Cardiac fibroblast (primary cell): ENCODE measurements around the gene SORBS2.

Source experiments
- DNase-seq, 2 donors: peaks; one replicate each; pipeline versions ENCODE4 v3.0.0 to v3.0.0-alpha.2; 2010; ENCODE audit warnings: low read depth in 2 of 2
- H3K4me3 ChIP-seq, 2 donors: replicated peaks in 1 of 2; 1 replicate in 1 of 2; 2 replicates in 1 of 2; pipeline ENCODE4 v1.5.1; 2011; ENCODE audit warnings: low read depth in 2 of 2, low read length in 2 of 2, mild to moderate bottlenecking in 2 of 2, moderate library complexity in 1 of 2
- TF ChIP-seq, protein P1 (sequence below): IDR thresholded peaks from one replicate; pipeline ENCODE4 v1.5.1; 2011; ENCODE audit warnings: low read depth, mild to moderate bottlenecking, low read length, inconsistent platforms

The SORBS2 gene

DNA sequence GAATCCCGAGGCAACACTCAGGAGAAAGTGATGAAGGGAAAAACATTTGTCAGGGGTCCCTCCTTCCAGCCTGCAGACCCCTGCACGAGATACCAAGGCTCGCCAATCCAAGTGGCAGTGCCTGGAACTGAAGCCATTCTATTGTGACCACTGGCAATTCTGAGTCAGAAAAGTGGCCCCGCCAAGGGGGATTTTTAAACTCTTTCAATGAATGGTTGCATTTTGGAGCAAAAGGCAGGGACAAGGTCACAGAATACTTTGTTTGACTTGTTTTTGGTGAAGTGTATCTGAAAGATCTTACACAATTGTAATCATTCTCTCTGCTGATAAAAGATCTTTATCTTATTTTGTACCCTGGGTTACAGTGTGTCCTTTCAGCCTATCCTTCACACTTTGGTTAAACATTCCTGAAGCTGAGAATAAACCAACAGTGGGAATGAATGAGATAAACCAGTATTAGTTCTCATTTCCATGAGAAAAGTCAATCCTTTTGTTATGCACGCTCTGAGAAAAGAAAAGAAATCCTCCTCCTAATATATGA, 160.8 kb downstream of the SORBS2 start:
- no peak overlapping the region for H3K4me3 ChIP-seq
- DNase-seq = no peak
- TF ChIP-seq, protein P1, sequence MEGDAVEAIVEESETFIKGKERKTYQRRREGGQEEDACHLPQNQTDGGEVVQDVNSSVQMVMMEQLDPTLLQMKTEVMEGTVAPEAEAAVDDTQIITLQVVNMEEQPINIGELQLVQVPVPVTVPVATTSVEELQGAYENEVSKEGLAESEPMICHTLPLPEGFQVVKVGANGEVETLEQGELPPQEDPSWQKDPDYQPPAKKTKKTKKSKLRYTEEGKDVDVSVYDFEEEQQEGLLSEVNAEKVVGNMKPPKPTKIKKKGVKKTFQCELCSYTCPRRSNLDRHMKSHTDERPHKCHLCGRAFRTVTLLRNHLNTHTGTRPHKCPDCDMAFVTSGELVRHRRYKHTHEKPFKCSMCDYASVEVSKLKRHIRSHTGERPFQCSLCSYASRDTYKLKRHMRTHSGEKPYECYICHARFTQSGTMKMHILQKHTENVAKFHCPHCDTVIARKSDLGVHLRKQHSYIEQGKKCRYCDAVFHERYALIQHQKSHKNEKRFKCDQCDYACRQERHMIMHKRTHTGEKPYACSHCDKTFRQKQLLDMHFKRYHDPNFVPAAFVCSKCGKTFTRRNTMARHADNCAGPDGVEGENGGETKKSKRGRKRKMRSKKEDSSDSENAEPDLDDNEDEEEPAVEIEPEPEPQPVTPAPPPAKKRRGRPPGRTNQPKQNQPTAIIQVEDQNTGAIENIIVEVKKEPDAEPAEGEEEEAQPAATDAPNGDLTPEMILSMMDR = no peak

DNA sequence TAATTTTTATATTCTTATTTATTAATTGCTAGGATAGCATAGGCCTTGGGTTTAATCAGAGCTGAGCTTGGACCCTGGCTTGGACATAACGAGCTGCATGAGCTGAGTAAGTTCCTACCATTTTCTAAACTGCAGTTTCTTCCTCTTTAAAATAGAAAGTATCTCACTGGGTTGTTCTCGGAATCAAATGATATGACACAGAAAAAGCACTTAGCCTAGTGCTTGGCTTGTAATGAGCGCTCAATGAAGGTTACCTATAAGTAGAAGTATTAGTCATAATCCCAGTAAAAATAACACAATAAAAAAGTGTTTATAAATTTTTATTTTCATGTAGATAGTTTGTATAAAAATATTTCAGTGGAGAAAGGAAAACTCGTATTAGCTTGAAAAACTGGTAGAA, 163.4 kb downstream of the SORBS2 start:
- H3K4me3 ChIP-seq = no peak overlapping the region
- TF ChIP-seq, protein P1 = no peak
- DNase-seq = no peak

DNA sequence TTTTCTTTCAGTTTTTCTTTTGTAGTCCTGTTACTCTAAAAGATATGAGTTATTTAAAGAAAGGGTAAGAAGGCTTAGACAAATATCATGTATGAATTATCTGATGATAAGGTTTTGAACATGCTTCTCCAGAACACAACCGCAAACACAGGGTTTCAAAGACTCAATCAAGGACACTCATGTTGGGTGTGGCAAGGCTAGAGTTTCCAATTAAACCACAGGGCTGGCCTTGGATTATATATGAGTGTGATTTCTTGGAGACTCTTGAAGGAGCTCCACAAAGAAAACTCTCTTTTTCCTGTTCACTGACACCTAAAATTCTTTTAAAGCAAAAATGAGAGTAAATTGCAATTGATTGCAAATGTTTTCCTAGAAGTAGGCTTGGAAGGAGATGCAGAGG, 166.6 kb downstream of the SORBS2 start:
- no peak overlapping the region for H3K4me3 ChIP-seq
- DNase-seq = no peak
- TF ChIP-seq, protein P1 = no peak

DNA sequence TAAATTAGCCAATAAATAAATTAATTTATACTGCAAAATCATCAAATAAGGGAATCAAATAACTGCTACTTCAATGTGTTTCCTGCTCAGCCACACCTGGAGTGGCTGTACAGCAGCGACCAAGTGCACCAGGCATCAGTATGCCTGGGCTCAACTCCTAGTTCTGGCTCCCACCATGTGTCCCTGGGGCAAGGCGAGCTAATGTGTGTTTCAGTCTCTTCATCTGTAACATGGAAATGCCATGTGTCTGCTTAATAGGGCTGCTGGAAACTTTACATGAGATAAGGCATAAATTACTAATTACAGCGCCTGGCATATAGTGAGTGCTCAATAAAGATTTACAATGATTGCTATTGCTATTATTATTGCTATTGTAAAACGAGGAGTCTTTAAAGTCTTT, 167.6 kb downstream of the SORBS2 start:
- DNase-seq = no peak
- H3K4me3 ChIP-seq = no peak overlapping the region
- TF ChIP-seq, protein P1 = no peak

DNA sequence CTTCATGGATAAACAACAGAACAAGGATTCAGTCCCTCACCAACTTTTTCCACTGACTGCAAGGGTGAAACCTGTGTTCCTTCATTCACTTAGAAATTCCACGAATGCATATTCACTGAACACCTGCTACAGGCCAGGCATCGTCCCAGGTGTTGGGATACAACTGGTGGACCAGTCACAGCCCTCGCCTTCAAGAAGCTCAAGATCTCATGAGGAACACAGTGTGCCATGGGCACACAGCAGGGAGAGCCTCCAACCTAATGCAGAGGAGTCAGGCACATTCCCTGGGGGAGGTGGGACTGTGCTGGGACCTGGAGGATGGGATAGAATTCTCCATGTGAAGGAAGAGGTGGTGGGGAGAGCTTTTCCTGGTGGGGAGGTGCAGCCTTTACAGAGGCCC, 169.1 kb downstream of the SORBS2 start:
- TF ChIP-seq, protein P1 = no peak
- H3K4me3 ChIP-seq = no peak overlapping the region
- DNase-seq = no peak

DNA sequence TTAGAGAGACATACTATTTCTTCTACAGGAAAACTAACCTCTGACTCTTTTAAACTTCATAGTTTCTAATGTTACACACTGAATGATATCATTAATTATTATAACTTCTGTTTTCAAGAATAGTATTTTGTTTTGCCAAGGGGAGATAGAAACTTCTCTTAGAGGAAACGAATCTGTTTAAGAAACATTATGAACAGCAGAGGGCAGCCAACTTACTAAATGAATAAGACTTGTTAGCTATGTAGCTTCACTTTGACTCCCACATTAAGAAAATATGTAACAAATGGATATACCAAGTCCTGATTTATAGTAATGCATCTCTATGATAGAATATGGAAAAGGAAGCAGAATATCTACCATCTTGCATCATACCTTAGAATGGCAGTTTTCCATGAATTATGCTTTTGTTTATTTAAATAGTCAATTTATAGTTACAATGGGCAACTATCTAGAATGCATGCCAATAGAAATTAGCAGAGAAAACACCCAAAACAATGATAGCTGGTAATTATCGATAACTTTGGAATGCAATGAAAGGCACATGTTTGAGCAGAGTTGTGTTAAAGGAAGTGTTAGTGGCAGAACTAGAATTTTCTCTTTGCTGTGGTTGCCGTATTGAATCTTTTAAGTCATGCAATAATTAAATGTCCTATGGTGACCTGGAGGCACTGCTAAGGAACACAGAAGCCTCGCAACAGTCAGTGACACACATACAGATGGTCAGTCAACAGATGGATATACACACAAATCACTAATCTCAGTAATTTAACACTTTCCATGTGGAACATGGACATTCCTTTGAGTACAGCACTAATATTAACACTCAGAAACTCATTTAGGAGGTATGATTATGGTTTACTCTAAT, 171.0 kb downstream of the SORBS2 start:
- TF ChIP-seq, protein P1 = peak; percentile 36
- peak; percentile 89 to 91 for DNase-seq
- no peak overlapping the region for H3K4me3 ChIP-seq
